Testis (tissue), 3 donors: ENCODE data around the gene MYOG. TPM values are rescaled to one million over a fixed set of nuclear protein-coding genes. Genes with fewer than 3 reads are reported as not detected.

ENCODE experiments used
- DNase-seq: peaks from one replicate; pipeline ENCODE4 v3.0.0-alpha.2; 2019
- H3K27ac ChIP-seq, 2 donors: fragments of 200-600 bp; sonication (generic); one replicate each; pipeline ENCODE4 v1.5.1; 2019
- H3K27me3 ChIP-seq: fragments of 200-600 bp; sonication (generic); one replicate; pipeline ENCODE4 v1.5.1; 2019
- H3K36me3 ChIP-seq: fragments of 200-600 bp; sonication (generic); one replicate; pipeline ENCODE4 v1.5.1; 2017; ENCODE audit warnings: low read depth; ENCODE audit errors: missing control alignments
- H3K4me1 ChIP-seq: fragments of 200-600 bp; sonication (generic); one replicate; pipeline ENCODE4 v1.5.1; 2019
- H3K4me3 ChIP-seq, 2 donors: fragments of 200-600 bp; sonication (generic); one replicate each; pipeline ENCODE4 v1.5.1; 2017 to 2019
- H3K9me3 ChIP-seq: fragments of 200-600 bp; sonication (generic); one replicate; pipeline ENCODE4 v1.5.1; 2017
- CTCF ChIP-seq, 3 experiments: fragments of 450-650 bp in 2 of 3; fragments of 200-600 bp in 1 of 3; sonication (generic) in 1 of 3; IDR thresholded peaks; one replicate each; pipeline ENCODE4 v1.5.1; 2016 to 2019; ENCODE audit warnings: antibody characterized with exemption in 3 of 3, mild to moderate bottlenecking in 2 of 3, moderate library complexity in 1 of 3
- POLR2A ChIP-seq: fragments of 450-650 bp; IDR thresholded peaks from one replicate; pipeline ENCODE4 v1.6.1; 2017; ENCODE audit warnings: antibody characterized with exemption, mild to moderate bottlenecking, moderate library complexity
- WGBS, 2 donors: methylation state at CpG; one replicate each; pipeline ENCODE4 v1.1.5; 2018; 5-methylcytosine and 5-hydroxymethylcytosine counted together
- intact Hi-C: fragments of 100-400 bp; cut with DNase I; formaldehyde crosslinking; loops from one replicate; pipeline ENCODE4 v1.15.1; 2023; ENCODE audit warnings: low total_unique reads
- polyA plus RNA-seq: library from polyadenylated mRNA; stranded (reverse); fragments of 350-450 nt; fragmentation: Illumina TruSeq; extraction: RNeasy Lipid Tissue Mini Kit (QIAGEN cat#74804); gene quantifications from one replicate; pipeline ENCODE4 v1.2.3, GENCODE V29; 2014; ENCODE audit warnings: low read depth, low replicate concordance; ENCODE audit not compliant: insufficient read depth
- total RNA-seq, 2 donors: library from RNA; depleted of rRNA; stranded (reverse); fragments of >200 nt; gene quantifications; one replicate each; pipeline ENCODE4 v1.2.3, GENCODE V29; 2016

Gene MYOG
- total and polyA plus RNA-seq, 3 donors from 2014 or later, result 0.25 to 1.2 (median 0.47) TPM

DNA sequence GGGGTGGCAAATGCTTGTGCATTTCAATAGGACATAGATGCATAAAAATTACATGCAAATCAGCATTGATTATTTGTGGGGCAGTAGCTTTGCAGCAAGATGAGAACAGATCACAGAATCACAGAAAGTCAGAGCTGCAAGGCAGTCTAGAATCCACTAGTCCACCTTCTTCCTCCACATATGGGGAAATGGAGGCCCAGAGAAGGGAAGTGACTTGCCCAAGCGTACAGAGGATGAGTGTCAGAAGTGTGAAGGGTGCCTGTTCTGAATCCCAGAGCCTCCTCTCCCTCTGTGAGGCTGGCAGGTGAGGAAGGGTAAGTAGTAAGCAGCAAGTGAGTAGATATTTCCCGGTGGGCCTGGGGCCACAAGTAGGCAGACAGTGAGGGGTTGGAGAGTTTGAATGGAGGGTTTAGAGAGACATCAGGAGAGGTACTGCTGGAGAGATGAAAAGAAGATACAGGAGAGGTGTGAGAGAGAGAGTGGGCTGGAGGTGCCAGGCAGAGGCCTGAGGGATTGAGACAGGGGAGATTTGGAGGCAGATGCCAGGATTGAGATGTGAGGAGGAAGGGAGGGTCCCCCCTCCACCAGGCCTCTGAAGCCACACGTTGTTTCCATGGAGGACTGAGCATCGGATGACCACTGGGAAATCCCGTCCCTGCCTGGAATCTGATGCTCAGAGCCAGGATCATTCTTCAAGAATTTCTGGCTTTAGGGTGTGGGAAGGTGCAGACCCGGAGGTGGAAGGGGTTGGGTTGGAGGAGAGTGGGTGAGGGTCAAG is 4.8 kb upstream of the MYOG start:
- intact Hi-C loops, result no loop called here
- Histone ChIP-seq H3K36me3 (no peaks in the 10 kb centered on the region), H3K9me3 (no peaks in the 10 kb centered on the region), H3K4me3 (no peak overlapping the region), H3K27me3 (no peaks in the 10 kb centered on the region), H3K27ac (no peak overlapping the region), H3K4me1 (peaks cover 11% of the 10 kb centered on the region)
- TF ChIP-seq CTCF (IDR thresholded peaks at IDR 0.05), result no peak
- TF ChIP-seq POLR2A, result no peak
- DNase-seq, result no peak
- 60 to 64% methylated on average over 6 of the region's 6 CpGs for WGBS, 2 donors

GRCh38 chr1:203089651-203090045 is 3.8 kb upstream of the MYOG start:
- H3K4me3 ChIP-seq, result no peak overlapping the region
- no peaks in the 10 kb centered on the region for H3K9me3 ChIP-seq
- DNase-seq, result no peak
- intact Hi-C loops, result no loop called here
- H3K27me3 ChIP-seq, result no peaks in the 10 kb centered on the region
- H3K36me3 ChIP-seq, result no peaks in the 10 kb centered on the region
- peaks cover 11% of the 10 kb centered on the region for H3K4me1 ChIP-seq
- no peak overlapping the region for H3K27ac ChIP-seq
- TF ChIP-seq POLR2A, result no peak
- no peak for TF ChIP-seq CTCF (IDR thresholded peaks at IDR 0.05)
- 66 to 76% methylated on average over 4 to 7 of the region's 7 CpGs for WGBS, 2 donors

- no peak overlapping the region for H3K4me3 ChIP-seq
- peaks cover 11% of the 10 kb centered on the region for H3K4me1 ChIP-seq
- intact Hi-C loops, result no loop called here
- DNase-seq, result no peak
- no peaks in the 10 kb centered on the region for H3K36me3 ChIP-seq
- no peaks in the 10 kb centered on the region for H3K9me3 ChIP-seq
- 73 to 93% methylated on average over 3 to 7 of the region's 7 CpGs for WGBS, 2 donors
- TF ChIP-seq CTCF (IDR thresholded peaks at IDR 0.05), result no peak
- H3K27ac ChIP-seq, result no peak overlapping the region
- no peaks in the 10 kb centered on the region for H3K27me3 ChIP-seq
Measured at GRCh38 chr1:203089001-203089650, 3.3 kb upstream of the MYOG start.

GRCh38 chr1:203088441-203088840 is 2.6 kb upstream of the MYOG start:
- 88 to 90% methylated on average over 3 of the region's 3 CpGs for WGBS, 2 donors
- Histone ChIP-seq H3K4me3 (no peak overlapping the region), H3K9me3 (no peaks in the 10 kb centered on the region), H3K4me1 (peaks cover 11% of the 10 kb centered on the region), H3K27me3 (no peaks in the 10 kb centered on the region), H3K36me3 (no peaks in the 10 kb centered on the region), H3K27ac (no peak overlapping the region)
- intact Hi-C loops, result no loop called here
- no peak for TF ChIP-seq POLR2A
- no peak for TF ChIP-seq CTCF (IDR thresholded peaks at IDR 0.05)
- DNase-seq, result no peak
